GM18873 (cell line): ENCODE data around the gene RBM47.
"Not testable (repeated sequence)": the region's sequence is repeated elsewhere in the genome, so short reads cannot be mapped to it uniquely, and the experiment has no call there.

Source experiments
- ATAC-seq: cut with Tn5 transposase; IDR thresholded peaks from one replicate; pipeline ENCODE4 v1.9.1; 2021; ENCODE audit warnings: mild to moderate bottlenecking, moderate library complexity, moderate number of reproducible peaks; ENCODE audit not compliant: unreplicated experiment, low FRiP score

The RBM47 gene

GRCh38 chr4:40546506-40546905 lies 83.2 kb downstream of the RBM47 start:
- no peak for ATAC-seq

- ATAC-seq, result not testable (repeated sequence)
These were observed 84.2 kb downstream of the RBM47 start for GRCh38 chr4:40545487-40545886.

- no peak for ATAC-seq
These were observed 85.4 kb downstream of the RBM47 start for GRCh38 chr4:40544221-40544620.

GRCh38 chr4:40540800-40541199 lies 88.9 kb downstream of the RBM47 start:
- no peak for ATAC-seq

GRCh38 chr4:40536032-40536431 lies 93.6 kb downstream of the RBM47 start:
- ATAC-seq, result no peak

GRCh38 chr4:40531636-40532023 lies 98.0 kb downstream of the RBM47 start:
- ATAC-seq, result no peak

GRCh38 chr4:40530961-40531635 lies 98.6 kb downstream of the RBM47 start:
- ATAC-seq, result no peak

- no peak for ATAC-seq
These were observed 102.9 kb downstream of the RBM47 start for GRCh38 chr4:40526741-40527140.

GRCh38 chr4:40525752-40526598 lies 103.7 kb downstream of the RBM47 start:
- no peak for ATAC-seq

- no peak for ATAC-seq
These were observed 105.2 kb downstream of the RBM47 start for GRCh38 chr4:40524366-40525041.

- ATAC-seq, result no peak
These were observed 106.1 kb downstream of the RBM47 start for GRCh38 chr4:40523581-40523980.

- no peak for ATAC-seq
These were observed 107.7 kb downstream of the RBM47 start for GRCh38 chr4:40521957-40522356.

GRCh38 chr4:40520533-40520932 lies 109.1 kb downstream of the RBM47 start:
- no peak for ATAC-seq

GRCh38 chr4:40517081-40517480 lies 112.6 kb downstream of the RBM47 start:
- ATAC-seq, result not testable (repeated sequence)

GRCh38 chr4:40516651-40517050 lies 113.0 kb downstream of the RBM47 start:
- no peak for ATAC-seq

- ATAC-seq, result peak; percentile 87
These were observed 114.0 kb downstream of the RBM47 start for GRCh38 chr4:40515398-40516293.

GRCh38 chr4:40515037-40515397 lies 114.6 kb downstream of the RBM47 start:
- no peak for ATAC-seq

- ATAC-seq, result no peak
These were observed 115.1 kb downstream of the RBM47 start for GRCh38 chr4:40514497-40514951.

- ATAC-seq, result no peak
These were observed 118.5 kb downstream of the RBM47 start for GRCh38 chr4:40511036-40511614.

- no peak for ATAC-seq
These were observed 121.7 kb downstream of the RBM47 start for GRCh38 chr4:40507977-40508376.
